GM13976 (cell line): Measurements from ENCODE around the gene ACO2.

Source experiments
- DNase-seq: peaks from one replicate; pipeline ENCODE4 v3.0.0; 2012; ENCODE audit warnings: low spot score
- in situ Hi-C: fragments of 300-500 bp; cut with MboI; formaldehyde crosslinking; loops from one replicate; pipeline ENCODE4 v1.12.0; 2022; ENCODE audit warnings: low sequenced_read_pairs, mixed read lengths, inconsistent platforms; ENCODE audit not compliant: unreplicated experiment
- TF ChIP-seq, protein P1 (sequence below): IDR thresholded peaks from 2 replicates; pipeline ENCODE4 v1.5.1; 2012; ENCODE audit warnings: borderline replicate concordance, mild to moderate bottlenecking; ENCODE audit not compliant: insufficient read depth; ENCODE audit errors: extremely low read depth, missing control alignments, control extremely low read depth

ACO2 gene

DNA sequence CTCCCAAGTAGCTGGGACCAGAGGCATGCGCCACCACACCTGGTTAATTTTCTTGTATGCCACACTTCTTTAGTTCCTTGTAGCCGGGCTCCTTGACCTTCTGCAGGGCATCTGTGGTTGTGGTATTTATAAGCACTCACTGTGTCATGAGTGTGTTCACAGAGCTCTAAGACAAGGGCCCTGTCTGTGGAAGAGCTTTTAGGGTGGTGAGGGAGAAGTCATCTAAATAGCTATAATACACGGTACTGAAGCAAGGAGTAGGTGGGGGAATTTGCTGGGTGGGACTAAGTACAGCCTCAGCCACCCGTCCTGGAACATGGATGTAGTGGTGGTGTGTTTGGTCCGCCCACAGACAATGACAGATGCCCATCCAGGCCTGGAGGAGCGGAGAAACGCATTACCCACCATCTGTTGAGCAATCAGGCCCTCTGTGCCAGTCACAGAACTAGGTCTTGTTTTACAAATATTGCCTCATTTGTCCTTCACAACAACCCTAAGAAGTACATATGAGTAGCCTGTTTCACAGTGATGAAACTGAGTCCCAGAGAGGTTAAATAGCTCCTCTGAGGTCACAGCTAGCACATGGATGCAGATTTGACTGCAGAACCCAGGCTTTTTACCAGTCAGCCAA, 10.1 kb downstream of the ACO2 start:
- in situ Hi-C loops: no loop called here
- TF ChIP-seq, protein P1, sequence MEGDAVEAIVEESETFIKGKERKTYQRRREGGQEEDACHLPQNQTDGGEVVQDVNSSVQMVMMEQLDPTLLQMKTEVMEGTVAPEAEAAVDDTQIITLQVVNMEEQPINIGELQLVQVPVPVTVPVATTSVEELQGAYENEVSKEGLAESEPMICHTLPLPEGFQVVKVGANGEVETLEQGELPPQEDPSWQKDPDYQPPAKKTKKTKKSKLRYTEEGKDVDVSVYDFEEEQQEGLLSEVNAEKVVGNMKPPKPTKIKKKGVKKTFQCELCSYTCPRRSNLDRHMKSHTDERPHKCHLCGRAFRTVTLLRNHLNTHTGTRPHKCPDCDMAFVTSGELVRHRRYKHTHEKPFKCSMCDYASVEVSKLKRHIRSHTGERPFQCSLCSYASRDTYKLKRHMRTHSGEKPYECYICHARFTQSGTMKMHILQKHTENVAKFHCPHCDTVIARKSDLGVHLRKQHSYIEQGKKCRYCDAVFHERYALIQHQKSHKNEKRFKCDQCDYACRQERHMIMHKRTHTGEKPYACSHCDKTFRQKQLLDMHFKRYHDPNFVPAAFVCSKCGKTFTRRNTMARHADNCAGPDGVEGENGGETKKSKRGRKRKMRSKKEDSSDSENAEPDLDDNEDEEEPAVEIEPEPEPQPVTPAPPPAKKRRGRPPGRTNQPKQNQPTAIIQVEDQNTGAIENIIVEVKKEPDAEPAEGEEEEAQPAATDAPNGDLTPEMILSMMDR: no peak
- peak; percentile 48 for DNase-seq

DNA sequence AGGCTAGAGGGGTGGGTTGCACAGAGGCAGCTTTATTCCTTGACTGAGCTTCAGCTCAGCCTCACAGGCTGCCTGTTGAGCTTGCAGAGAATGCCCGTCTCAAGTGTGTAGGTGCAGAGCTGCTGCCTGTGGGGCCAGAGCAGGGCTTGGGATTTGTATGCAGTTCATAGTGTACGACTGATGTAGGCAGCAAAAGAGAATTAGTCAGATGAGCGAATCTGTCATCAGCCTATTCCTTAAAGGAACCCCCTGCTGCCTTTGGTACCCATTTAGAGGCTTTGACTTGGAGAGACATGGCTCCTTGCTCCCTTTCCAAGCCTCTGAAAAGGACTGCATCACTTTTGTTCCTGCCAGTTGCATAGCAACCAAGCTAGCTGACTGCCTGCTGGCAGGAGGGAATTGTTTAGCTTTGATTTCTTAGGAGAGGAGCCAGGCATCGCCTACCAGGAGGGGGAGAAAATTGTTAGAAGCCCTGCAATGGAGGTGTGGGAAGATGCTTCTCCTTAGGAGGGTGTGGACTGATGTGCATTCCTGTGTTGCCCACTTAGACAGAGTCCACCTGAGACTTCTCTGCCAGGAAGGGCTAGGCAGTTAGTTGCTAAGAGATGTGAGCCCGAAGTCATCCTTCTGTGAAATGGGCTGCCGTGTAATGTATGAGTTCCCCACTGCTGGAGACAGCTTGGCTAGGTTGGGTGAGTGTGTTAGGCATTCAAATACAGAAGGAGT, 10.9 kb downstream of the ACO2 start:
- DNase-seq: no peak
- TF ChIP-seq, protein P1: no peak
- in situ Hi-C loops: no loop called here

DNA sequence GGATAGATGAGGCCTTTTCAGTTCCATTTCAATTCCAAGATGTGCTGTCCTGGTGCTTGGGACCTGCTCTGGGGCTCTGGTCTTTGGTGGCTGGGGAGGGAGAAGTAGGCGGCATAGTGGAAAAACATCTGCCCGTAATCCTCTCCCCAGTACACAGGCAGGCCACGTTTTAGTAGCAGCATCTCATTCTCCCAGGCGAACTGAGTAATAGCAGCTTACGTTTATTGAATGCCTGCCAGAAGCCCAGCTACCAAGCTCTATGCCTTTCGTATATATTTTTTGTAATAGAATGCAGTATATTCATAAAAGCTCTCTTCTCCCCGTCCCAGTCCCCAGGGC, 11.4 kb downstream of the ACO2 start:
- TF ChIP-seq, protein P1: no peak
- in situ Hi-C loops: no loop called here
- DNase-seq: no peak

DNA sequence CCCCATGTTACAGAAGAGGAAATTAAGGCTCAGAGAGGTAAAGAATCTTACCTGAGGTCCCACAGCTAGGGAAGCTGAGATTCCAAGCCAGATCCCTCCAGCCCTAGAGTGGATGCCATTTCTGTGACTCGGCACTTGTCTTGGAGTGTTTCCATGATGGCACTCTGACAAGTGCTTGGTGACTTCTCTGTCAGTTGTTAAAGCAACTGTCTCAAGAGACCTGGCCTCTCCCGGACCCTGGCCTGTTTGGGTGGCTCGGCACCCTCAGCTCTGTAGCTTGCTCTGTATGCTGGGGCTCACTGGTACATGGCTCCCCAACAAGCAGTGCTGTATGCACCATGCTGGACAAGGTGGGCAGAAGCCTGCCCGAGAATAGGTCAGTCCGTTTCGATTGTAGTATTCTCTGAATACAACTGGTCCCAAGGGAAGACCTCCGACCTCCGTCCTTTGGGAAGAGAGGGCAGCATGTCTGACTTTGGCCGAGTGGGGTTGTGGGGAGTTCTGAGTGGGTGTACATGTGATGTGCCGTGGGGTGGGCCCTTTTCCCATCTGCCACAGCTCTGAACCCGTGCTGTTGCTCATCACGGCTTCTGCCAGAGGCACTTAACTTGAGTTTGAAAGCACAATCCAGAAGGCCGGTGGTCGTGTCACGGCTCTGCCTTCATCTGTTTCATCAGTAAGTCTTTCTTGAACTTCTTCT, 12.4 kb downstream of the ACO2 start:
- in situ Hi-C loops: no loop called here
- TF ChIP-seq, protein P1: no peak
- no peak for DNase-seq

DNA sequence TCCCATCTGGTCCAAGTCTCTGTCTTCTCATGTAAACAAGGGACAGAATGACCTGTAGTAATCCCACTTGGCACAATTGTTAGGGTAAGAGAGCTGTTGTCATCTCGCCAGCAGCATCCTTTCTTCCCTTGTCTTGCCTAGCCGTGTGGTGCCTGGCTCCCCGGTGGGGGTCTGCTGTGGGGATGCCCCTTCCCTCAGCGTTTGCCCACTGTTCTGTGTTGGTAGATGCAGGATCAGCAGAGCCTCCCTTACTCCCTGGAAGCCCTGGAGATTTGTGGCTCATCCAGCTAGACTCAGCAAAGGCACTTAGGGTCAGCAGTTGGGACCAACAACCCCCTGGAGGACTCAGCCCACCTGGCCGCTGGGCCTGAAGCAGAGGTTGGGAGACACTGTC, 13.0 kb downstream of the ACO2 start:
- DNase-seq: no peak
- TF ChIP-seq, protein P1: no peak
- in situ Hi-C loops: no loop called here

DNA sequence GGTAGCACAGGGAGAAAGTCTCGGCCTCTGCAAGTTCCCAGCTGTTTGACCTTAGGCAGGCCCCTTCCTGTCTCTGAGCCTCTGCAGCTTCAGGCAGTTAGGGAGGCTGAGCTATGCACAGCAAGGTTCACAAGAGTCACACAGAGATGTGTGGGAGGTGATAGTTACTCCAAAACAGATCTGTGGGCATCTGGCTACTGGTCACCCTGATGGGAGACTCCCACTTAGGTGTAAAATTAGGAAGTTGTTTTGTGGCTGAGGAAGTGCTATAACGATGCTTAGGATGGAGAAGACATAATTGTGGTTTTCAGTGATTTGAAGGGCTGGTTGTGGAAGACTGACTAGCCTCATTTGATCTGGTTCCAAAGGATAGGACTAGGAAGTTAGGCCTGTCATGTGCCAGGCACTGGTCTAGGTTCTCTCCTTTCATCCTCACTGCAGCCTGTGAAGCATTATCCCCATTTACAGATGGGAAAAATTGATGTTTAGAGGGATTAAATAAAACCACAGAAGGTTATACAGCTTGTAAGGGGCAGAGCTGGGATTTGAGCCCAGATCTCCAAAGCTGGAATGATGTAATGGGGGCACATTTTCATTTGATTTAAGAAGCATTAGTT, 13.5 kb downstream of the ACO2 start:
- in situ Hi-C loops: no loop called here
- TF ChIP-seq, protein P1: no peak
- peak; percentile 66 for DNase-seq
